HG02840 (cell line): ENCODE data around the gene CFAP99.

Experiments used
- ATAC-seq: cut with Tn5 transposase; IDR thresholded peaks from one replicate; pipeline ENCODE4 v1.9.1; 2021; ENCODE audit warnings: mild to moderate bottlenecking, moderate library complexity, moderate number of reproducible peaks; ENCODE audit not compliant: unreplicated experiment, low FRiP score

Gene CFAP99

GRCh38 chr4:2445130-2445529 is 26.4 kb downstream of the CFAP99 start:
- ATAC-seq: no peak

DNA sequence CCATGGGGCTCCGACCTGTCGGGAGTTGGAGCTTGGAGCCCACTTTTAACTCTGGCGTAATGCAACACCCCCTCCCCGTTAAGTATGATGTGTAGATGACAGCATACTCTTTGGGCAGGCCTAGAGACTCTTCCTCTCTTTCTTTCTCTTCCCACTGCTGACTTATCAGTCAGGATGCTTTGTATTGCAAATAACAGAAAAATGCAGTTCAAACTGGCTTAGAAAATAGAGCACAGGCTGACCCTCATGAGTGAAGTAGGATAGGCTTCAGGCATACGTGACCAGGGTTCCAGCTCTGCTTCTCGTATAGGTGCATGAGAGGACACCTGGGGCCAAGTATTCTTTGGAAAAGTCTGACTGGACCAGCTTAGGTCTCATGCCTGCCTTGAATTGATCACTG is 26.8 kb downstream of the CFAP99 start:
- ATAC-seq: no peak

- ATAC-seq: no peak
Observed at GRCh38 chr4:2446656-2447564, 28.2 kb downstream of the CFAP99 start.

- no peak for ATAC-seq
Observed at GRCh38 chr4:2448589-2448988, 29.8 kb downstream of the CFAP99 start.

- no peak for ATAC-seq
Observed at GRCh38 chr4:2449051-2449450, 30.3 kb downstream of the CFAP99 start.

GRCh38 chr4:2449511-2450392 is 31.0 kb downstream of the CFAP99 start:
- ATAC-seq: no peak

GRCh38 chr4:2450394-2451035 is 31.8 kb downstream of the CFAP99 start:
- ATAC-seq: no peak

DNA sequence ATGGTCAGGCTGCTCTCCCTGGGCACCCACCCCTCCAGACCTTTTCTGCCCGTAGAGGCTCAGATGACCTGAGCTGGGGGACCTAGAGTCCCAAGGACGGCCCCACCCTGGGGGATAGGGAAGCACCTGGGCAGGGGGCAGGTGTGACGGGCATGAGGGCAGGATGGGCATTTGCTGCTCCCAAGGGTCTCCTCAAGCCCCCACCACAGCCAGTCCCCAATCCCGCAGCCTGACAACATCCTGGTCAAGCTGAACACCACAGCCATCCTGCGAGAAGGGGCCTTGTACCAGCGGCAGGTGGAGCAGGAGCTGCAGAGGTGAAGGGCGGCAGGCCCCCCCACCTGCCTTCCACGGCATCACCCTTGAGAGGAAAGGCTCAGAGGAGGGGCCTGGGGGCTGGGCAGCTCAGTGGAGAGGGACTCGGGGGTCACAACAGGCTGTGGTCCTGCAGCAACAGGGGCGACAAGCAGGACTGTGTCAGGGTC is 32.3 kb downstream of the CFAP99 start:
- ATAC-seq: no peak

- ATAC-seq: no peak
Observed at GRCh38 chr4:2451821-2452785, 33.3 kb downstream of the CFAP99 start.

GRCh38 chr4:2457481-2458295 is 38.9 kb downstream of the CFAP99 start:
- no peak for ATAC-seq

- no peak for ATAC-seq
Observed at GRCh38 chr4:2458546-2459491, 40.1 kb downstream of the CFAP99 start.

GRCh38 chr4:2459589-2460349 is 41.0 kb downstream of the CFAP99 start:
- ATAC-seq: no peak

GRCh38 chr4:2461246-2461960 is 42.6 kb downstream of the CFAP99 start:
- ATAC-seq: no peak

GRCh38 chr4:2462218-2462991 is 43.6 kb downstream of the CFAP99 start:
- ATAC-seq: peak; percentile 66

- ATAC-seq: no peak
Observed at GRCh38 chr4:2462992-2463762, 44.4 kb downstream of the CFAP99 start.
